Measurements from ENCODE around the gene NUP214.
"Not testable (repeated sequence)": the region's sequence is repeated elsewhere in the genome, so short reads cannot be mapped to it uniquely, and the experiment has no call there.

Gene NUP214

GRCh38 chr9:131259916-131260597, 134.7 kb downstream of the NUP214 start:
- DNase-seq (ENCODE audit: low spot score) = no peak

DNA sequence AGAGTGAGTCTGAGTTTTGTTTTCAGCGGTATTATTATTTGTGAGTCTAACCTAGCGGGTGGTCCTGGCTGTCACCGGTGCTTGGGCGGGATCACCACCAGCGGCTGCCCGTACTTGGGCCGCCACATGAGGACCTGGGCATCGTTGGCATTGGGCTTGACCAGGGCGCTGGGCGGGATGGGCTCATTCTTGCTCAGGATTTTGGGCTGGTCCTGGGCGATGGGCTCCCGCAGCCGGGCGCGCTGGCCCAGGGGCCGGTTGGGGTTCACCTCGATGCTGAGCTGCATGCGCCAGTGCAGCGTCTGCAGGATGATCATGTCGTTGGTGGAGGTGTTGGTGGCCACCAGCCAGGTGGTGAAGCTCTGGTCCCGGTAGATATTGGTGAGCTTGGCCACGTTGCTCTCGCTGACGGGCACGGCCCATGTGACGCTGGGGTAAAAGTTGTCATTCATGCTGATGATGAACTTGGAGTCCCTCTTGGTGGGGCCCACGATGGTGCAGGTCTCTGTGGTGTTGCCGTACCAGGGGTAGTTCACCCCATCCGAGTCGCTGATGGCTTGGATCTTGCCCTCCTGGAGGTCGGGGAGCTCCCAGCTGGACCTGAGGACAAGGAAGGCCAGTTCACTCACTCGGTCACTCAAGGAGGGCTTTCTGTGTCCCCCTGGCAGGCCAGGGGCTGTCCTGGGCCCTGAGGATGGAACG, 135.5 kb downstream of the NUP214 start:
- no peak for DNase-seq (ENCODE audit: low spot score)

- DNase-seq (ENCODE audit: low spot score) = no peak
Observed at GRCh38 chr9:131262327-131263032, 137.1 kb downstream of the NUP214 start.

DNA sequence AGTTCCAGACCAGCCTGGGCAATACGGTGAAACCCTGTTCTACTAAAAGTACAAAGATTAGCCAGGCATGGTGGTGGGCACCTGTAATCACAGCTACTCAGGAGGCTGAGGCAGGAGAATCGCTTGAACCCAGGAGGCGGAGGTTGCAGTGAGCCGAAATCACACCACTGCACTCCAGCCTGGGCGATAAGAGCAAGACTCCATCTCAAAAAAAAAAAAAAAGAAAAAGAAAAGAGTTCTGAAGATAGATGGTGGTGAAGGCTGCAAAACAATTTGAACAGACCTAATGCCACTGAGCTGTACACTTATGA, 137.6 kb downstream of the NUP214 start:
- DNase-seq (ENCODE audit: low spot score) = not testable (repeated sequence)

DNA sequence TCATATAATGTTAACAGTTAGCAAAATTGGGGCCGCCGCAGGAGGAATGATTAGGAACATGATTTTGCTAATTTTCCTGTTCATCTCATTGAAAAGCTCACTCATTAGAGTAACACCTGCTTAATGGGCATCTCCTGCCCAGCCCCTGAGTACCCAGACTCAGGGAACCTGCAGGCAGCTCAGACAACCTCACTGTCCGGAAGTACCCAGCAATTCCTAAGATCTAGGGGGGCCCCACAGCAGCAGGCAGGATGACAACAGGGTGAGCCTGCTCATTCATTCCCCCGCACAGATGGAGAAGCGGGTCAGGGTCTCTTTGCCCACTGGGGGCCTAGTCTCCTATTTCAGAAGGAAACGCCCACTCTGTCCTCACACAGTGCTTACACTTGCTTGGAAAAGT, 138.3 kb downstream of the NUP214 start:
- DNase-seq (ENCODE audit: low spot score) = no peak

DNA sequence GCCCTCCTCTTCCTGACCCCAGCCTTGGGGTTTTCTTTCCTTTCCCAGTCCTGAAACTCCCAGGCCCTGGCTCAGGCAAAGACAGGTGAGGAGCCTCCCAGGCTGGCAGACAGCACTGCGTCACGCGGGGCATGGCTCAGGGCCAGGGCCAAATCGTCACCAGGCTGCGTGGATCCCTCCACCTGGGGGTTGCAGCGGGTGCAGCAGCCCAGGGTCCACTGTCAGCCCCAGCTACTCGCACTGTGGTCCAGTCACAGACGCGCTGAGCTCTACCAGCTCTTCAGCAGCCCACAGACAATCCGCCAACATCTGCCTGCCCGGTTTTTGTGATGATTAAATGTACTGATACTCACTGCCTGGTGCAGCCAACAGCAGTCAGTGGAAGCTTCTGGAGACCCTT, 138.8 kb downstream of the NUP214 start:
- peak; percentile 25 for DNase-seq (ENCODE audit: low spot score)

DNA sequence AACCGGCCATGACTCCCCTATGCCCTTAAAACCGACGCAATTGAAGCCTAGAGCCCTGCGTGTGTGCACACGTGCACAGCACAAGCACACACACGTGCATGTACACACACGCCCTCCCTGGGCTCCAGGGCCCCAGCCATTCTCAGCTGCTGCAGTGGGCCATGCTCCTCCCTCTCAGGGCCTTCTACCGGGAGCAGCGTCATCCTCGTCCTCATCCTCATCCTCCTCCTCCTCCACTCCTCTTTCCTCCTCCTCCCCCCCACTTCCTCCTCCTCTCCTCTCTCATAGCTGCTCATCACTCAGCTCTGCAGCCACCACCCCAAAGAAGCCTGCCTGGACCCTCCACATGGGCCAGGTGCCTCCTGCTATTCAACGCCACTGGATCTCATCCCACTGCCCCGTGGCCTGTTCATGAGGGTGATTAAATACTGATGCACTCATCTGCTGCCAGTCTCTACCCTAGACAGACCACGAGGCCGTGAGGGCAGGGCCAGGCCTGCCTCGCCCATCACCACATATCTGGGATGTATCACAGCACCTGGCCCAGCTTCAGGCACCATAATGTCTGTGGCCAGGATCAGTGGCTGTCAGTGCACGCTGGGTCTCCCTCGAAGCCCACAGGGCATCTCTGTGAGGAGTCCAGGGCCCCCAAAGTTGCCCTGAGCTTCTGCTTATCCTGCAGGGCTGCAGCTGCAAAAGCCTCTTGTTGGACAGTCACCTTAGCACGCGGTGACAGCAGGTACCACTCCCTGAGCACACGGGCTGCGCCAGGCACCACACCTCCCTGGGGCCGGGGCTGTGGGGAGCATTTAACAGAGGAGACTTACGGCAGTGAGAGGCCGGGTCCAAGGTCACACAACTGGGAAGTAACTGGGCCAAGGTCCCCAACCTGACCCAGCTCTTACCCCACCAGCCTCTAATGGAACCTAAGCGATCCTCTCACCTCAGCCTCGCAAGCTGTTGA, 141.2 kb downstream of the NUP214 start:
- peak; percentile 55 for DNase-seq (ENCODE audit: low spot score)

- DNase-seq (ENCODE audit: low spot score) = peak; percentile 57
Observed at GRCh38 chr9:131270171-131271015, 145.0 kb downstream of the NUP214 start.

DNA sequence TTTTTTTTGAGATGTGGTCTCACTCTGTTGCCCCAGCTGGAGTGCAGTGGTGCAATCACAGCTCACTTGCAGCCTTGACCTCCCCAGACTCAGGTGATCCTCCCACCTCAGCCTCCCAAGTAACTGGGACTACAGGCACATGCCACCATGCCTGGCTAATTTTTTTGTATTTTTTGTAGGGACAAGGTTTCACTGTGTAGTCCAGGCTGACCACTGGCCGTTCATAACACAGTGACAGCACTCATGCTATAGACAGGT, 145.6 kb downstream of the NUP214 start:
- not testable (repeated sequence) for DNase-seq (ENCODE audit: low spot score)

DNA sequence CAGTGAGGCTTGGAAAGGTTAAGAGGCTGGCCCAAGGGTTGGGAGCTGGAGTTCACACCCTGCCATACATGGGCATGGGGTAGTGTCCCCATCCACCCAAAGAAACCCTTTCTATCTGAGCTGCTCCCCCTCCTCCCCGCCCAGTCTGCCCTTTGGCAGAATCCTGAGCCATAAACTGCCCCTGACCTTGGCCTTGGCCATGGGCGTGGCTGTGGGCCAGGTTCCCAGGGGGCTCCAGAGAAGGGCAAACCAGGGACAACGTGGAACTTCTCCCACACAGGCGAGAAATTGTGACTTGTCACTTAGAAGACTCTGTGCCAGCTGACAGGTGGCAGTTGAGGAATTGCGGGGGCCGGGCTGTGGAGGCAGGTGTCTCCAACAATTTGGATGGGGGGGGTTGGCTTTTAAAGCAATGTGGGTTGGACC, 146.1 kb downstream of the NUP214 start:
- DNase-seq (ENCODE audit: low spot score) = no peak

DNA sequence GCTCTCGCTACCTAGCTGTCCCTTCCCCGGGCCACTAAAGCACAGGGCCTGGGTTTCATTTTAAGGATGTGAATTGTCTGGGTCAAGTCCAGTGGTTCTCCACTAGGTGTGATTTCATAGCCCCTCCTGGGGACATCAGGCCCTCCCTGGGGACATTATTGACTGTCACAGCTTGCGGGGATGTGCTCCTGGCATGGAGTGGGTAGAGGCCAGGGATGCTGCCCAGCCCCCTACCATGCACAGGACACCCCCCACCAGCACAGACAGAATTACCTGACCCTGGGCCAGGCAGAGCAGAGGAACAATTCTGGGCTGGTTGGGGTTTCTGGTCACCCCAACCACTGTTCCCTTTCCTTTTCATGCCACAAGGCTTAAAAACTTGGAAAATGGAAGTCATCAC, 146.8 kb downstream of the NUP214 start:
- no peak for DNase-seq (ENCODE audit: low spot score)

GRCh38 chr9:131273146-131273855, 147.9 kb downstream of the NUP214 start:
- DNase-seq (ENCODE audit: low spot score) = peak; percentile 34

DNA sequence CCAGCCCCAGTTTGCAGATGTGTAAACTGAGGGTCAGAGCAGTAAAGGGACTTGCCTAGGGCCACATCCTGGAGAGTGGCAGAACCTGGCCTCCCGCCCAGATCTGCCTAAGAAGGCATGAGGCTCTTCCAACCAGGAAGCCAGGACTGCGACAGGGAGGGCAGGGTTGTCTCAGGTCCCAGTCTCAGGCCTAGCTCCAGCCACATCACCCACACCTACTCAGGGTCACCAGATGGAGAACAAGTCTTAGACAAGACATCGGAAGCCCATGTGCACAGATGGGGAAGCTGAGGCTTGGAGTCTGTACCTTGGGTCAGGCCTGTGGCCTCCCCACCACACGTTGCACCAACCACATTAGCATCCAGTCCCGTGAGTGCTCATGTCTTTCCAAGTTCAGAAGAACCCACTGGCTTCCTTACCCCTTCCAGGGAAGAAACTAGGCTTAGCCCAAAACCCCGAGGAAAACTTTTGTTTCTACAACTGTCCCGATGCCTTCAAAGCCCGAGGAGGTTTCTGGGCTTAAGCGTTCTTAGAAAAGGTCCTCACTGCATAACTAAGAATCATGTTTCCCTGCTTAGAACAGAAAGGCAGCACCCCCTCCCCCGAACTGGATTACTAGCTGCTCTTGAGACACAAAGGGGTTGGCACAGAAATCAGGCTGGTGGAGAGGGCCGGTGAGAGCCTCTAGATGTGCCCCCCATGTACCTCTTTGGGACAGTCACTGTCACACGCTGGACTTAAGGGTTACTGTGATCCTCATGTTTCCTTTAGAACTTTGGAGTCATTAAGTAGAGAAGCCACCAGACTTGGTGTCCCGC, 148.7 kb downstream of the NUP214 start:
- DNase-seq (ENCODE audit: low spot score) = peak; percentile 25

GRCh38 chr9:131274674-131275331, 149.4 kb downstream of the NUP214 start:
- peak; percentile 12 for DNase-seq (ENCODE audit: low spot score)

- DNase-seq (ENCODE audit: low spot score) = peak; percentile 28
Observed at GRCh38 chr9:131275332-131276093, 150.1 kb downstream of the NUP214 start.

DNA sequence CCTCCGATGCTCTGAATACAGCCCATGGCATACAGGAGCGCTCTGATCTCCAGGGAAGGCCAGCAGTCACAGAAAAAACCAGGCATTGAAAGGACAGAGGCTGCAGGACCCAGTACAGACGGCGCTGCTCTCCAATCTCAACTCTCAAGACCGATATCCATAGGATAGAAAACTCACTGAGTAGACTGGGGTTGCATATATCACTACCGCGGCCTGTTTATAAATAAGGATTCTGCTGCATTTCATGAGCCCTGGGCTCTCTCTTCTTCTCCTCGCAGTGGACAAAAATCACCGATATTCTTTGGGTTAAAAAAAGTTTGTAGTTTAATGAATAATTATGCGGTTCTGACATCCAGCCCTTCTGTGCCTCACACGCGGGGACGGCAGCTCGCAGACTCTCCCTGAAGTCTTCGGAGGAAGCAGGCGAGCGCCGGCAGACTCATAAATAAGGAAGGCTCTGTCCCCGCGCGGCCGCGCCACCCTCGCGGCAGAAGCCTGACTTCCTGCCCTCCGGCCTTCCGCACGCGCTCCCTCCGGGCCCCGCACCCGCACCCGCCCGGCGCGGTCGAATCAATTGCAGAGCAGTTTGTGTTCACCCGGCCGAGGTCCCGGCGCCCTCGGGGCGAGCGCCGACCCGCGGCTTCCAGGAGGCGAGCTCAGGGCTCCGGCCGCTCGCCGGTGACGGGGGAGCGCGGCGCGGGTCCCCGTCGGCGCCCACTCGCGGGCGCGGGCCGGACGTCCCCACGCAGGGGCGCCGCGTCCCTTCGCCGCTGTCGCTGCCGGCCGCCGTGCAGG, 150.9 kb downstream of the NUP214 start, which contains the start of gene FAM78A:
TSS of gene FAM78A (minus strand) at position 417 of the 795 bp plus-strand sequence. CDS start at position 86, 331 bp downstream.
- DNase-seq (ENCODE audit: low spot score) = peak; percentile 39

GRCh38 chr9:131276891-131277286, 151.5 kb downstream of the NUP214 start:
- DNase-seq (ENCODE audit: low spot score) = peak; percentile 30

Measured in CD4-positive, alpha-beta T cell treated with Interleukin-6 at 100 ng/mL for 8 hours (primary cell).